SH-SY5Y (cell line): ENCODE results near the gene GRIP1.

ENCODE experiments used
- GATA2 ChIP-seq: IDR thresholded peaks from 2 replicates; pipeline ENCODE4 v1.6.1; 2011; ENCODE audit warnings: mild to moderate bottlenecking, low read depth, low read length
- GATA3 ChIP-seq: IDR thresholded peaks from 2 replicates; pipeline ENCODE4 v1.6.1; 2011; ENCODE audit warnings: low read depth, mild to moderate bottlenecking, low read length, moderate library complexity

Gene GRIP1, protein sequence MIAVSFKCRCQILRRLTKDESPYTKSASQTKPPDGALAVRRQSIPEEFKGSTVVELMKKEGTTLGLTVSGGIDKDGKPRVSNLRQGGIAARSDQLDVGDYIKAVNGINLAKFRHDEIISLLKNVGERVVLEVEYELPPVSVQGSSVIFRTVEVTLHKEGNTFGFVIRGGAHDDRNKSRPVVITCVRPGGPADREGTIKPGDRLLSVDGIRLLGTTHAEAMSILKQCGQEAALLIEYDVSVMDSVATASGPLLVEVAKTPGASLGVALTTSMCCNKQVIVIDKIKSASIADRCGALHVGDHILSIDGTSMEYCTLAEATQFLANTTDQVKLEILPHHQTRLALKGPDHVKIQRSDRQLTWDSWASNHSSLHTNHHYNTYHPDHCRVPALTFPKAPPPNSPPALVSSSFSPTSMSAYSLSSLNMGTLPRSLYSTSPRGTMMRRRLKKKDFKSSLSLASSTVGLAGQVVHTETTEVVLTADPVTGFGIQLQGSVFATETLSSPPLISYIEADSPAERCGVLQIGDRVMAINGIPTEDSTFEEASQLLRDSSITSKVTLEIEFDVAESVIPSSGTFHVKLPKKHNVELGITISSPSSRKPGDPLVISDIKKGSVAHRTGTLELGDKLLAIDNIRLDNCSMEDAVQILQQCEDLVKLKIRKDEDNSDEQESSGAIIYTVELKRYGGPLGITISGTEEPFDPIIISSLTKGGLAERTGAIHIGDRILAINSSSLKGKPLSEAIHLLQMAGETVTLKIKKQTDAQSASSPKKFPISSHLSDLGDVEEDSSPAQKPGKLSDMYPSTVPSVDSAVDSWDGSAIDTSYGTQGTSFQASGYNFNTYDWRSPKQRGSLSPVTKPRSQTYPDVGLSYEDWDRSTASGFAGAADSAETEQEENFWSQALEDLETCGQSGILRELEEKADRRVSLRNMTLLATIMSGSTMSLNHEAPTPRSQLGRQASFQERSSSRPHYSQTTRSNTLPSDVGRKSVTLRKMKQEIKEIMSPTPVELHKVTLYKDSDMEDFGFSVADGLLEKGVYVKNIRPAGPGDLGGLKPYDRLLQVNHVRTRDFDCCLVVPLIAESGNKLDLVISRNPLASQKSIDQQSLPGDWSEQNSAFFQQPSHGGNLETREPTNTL

DNA sequence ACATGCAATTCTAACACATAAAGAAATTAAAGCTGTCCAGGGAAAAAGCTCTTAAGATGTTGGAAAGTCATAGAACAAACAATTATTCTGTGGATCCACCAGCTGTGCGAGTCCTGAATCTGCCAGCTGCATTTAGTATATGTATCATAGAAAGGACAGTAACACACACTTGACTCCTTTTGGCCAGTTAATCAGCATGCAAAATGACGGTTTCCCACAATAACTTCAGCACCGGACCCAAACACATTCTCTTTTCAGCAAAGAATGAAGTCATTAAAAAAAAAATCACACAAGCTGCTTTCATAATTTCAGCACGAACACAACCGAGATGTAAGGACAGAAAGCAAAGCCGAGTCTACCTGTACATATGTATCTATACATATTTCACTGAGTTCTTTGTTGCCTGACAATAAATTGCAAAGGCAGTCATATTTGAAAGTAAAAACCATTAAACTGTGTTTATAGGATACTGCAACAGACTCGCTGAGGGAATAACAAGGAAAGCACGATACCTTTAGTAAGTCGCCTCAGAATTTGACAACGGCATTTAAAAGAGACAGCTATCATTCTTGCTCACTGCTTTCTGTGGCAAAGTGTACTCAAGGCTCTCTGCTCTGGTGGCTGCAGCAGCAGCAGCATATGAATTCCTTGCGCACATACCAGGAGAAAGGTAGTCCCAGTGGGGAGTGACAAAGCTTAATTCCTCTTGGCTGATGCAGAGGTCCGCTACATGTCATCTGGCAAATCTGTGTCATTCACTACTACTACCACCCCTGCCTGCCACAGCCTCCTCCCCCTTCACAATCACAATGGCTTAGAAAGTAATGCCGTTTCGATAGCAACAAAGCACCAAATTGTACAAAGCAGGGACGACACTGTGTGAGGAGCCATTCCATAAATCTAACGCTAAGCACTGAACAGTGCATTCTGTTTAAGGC lies at the start of gene GRIP1:
TSS of gene GRIP1 (minus strand) at position 739 of the 938 bp plus-strand sequence. CDS start at position 567, 172 bp downstream.
- TF ChIP-seq GATA2 (no peak), GATA3 (no peak)

DNA sequence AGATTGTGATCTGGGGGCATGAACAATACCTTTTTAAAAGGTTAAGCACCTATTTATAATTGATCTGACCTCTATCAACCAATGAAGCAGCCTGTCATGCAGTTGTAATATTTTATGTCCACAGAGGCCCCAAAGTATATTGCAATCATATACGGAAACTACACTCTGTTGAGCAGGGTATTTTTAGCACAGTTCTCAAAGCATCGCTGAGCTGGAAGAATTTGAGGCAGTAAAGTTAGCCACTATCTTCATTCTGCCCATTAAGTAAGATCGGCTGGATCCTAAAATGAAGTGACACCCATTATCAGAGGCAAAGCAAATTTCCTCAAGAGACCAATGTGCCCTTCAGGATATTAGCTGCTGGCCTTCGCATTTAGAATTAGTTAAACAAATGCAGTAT lies 47.7 kb upstream of the GRIP1 start:
- TF ChIP-seq GATA3 (no peak), GATA2 (no peak)

DNA sequence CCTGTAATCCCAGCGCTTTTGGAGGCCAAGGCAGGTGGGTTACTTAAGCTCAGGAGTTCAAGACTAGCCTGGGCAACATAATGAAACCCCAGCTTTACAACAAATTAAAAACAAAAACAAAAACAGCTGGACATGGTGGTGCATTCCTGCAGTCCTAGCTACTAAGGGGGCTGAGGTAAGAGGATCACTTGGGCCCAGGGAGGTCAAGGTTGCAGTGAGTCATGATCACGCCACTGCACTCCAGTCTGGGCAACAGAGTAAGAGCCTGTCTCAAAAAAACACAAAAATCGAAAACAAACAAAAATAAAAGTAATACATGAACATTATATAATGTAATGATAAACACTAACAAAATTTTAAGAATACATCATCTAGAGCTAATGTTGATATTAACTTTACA lies 46.2 kb upstream of the GRIP1 start:
- TF ChIP-seq GATA2, result no peak
- TF ChIP-seq GATA3, result no peak

DNA sequence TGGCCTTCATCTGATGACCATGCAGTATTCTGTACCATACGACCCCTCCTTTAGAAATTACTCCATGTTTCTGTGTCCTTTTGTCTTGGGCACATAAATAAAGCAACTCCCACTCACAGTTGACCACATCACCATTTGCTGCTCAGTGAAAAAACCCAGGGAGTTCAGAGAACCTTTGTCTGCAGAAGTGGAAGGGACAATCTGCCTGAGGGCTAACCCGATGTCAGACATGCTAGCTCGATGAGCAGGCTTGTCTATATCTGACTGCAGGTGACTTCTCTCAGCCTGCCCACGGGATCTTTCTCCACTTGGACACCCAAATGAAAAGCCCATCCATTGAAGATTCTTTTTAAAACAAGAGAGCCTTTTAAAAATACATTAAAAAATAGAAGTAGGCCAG lies 45.7 kb upstream of the GRIP1 start:
- TF ChIP-seq GATA2 (no peak), GATA3 (no peak)

DNA sequence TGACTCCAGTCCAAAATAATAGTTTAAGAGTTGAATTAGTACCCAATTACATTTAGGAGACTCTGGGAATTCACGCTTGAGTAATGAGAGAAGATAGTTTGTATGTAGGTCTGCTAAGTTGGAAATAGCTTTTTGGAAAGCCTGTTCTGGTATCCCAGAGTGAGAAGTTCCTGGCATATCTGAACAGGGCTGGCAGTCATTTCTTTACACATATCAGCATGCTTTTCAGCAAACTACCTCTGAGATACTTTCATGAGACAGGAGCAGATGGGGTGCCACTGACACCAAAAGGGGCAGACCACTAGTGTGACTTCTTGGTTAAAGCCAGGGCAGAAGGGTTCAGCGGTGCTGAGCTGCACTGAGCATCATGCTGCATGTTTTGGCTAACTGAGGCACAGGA lies 45.1 kb upstream of the GRIP1 start:
- TF ChIP-seq GATA2, result no peak
- TF ChIP-seq GATA3, result no peak

DNA sequence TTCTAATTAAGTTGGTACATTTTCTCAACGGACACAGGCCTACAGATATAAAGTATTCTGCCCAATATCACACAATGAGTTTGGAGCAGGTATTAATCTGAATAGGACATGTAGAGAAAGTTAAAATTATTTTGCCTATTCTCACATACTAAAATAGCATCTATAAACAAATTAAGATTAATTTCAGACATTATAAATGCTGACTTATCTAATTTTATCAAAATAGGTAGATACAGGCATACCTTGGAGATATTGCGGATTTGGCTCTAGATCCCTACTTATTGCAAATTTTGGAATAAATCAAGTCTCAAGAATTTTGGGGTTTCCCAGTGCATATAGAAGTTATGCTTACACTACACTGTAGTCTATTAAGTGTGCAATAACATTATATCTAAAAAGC lies 41.0 kb upstream of the GRIP1 start:
- TF ChIP-seq GATA3 (no peak), GATA2 (no peak)

DNA sequence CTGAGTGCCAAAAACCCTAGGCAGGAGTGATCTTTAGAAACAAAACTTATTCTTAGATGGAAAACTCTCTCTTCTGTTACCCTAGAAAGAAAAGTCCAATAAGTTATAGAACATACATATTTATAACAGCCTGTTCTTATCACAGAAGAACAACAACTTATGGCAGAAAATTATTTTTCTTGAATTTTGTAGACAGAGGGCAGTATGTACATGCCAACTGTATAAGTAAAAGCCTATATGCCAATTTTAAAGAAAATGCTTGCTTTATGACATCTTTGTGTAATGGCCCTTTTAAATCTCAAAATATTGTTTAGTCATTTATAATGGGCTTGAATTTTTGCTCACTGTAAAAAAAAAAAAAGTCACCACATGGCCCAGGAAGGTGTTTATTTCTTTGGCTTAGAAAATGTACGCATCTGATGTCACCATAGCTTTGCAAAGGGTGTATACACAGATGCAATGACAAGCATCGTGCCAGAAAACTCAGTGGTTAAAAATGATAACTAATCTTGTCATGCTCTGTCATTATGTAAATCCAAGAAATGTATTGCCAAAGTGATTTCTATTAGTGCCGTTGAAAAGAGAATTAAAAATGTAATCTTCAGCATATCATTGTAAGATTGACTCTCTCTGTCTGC lies 38.3 kb upstream of the GRIP1 start:
- TF ChIP-seq GATA2 (no peak), GATA3 (no peak)

DNA sequence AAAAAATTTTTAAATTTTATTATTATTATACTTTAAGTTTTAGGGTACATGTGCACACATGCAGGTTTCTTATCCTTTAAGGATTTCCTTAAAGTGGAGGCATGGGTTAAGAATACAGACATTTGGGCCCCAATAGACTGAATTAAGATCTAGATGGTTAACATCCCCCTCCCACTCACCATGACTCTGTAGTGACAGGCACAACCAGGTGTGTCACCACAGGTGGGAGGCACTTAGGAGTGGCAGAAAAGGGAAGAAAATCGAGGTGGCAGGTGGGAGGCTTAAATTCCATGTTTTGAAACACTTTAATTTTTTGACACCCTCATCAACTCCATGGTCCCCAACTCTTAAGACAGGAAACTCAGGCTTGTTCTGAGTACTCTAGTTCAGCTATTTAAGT lies 37.6 kb upstream of the GRIP1 start:
- TF ChIP-seq GATA2, result no peak
- TF ChIP-seq GATA3, result no peak

DNA sequence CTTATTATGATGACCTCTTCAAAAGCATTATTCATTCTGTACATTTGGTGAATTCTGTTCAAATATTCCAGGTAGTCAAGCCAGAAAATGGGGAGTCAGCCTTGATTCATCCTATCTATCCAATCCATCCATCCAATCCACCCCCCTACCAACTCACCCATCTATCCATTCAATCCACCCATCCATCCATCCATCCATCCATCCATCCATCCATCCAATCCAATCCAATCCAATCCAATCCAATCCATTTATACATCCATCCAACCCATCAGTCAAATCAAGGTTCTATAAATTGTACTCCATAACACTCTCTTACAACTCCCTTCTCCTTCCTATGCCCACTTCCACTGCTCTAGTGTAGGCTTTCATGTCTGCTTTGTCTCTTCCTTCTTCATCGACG lies 35.8 kb upstream of the GRIP1 start:
- TF ChIP-seq GATA3 (no peak), GATA2 (no peak)

DNA sequence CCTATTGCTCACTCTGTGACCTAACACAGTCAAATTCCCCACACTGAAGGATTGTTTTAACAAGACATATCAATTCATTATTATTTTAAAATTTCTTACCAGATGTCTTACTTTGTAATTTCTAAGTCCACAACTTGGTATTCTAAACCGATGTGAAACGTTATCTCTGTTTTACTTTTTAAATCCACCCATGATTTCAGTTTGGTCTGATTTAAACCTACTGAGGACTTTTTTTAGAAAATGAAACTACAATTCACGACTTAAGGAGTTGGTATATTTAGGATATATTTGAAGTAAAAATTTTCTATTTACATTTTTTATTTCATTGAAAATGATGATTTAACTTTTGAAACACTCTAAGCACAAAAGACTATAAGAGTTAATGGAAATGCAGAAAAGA lies 35.1 kb upstream of the GRIP1 start:
- no peak for TF ChIP-seq GATA2
- TF ChIP-seq GATA3, result no peak

DNA sequence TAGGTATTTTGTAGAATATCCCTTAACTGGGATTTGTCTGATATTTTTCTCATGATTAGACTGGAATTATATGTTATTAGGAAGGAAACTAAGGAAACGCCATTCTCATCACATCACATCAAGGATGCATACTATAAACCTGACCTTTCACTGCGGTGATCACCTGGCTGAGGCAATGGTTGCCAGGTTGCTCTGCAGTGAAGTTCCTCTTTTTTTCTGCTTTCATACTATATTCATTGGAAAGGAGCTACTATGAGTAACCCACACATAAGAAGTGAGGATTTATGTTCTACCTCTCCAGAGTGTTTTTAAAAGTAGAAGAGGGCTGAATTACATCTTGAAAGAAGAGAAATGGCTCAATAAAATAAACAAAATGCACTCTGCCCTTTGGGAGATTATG lies 31.0 kb upstream of the GRIP1 start:
- TF ChIP-seq GATA3 (no peak), GATA2 (no peak)

DNA sequence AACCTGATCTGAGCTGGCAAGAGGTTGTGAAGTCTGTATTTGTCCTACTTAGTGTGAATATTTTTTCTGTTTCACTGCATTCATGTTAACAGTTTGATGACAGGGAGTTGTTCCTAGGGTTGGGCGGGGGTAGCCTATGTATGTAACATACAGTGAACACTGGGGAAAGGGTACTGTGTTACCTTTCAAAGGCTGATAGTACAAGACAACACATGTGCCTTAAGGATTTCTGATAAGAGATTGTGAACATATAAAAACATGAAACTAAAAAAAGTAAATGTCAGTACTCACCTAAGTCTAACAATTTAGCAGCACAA lies 30.5 kb upstream of the GRIP1 start:
- TF ChIP-seq GATA3 (no peak), GATA2 (no peak)
